ENCODE results near the gene OR4C15.

Gene OR4C15

DNA sequence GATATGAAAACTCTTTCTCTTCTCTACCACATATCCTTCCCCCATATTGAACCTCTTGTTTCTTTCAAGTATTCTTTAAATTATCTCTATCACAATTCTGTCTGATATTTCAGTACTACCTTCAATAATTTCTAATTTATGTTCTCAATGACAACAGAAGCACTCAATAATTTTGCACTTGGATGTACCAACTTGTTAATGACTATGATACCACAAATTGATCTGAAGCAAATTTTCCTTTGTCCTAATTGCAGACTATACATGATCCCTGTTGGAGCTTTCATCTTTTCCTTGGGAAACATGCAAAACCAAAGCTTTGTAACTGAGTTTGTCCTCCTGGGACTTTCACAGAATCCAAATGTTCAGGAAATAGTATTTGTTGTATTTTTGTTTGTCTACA is at the start of gene OR4C15:
TSS of gene OR4C15 (plus strand) at position 301 of the 400 bp plus-strand sequence. CDS start at position 301, 0 bp downstream.
- DNase-seq (ENCODE audit: low read depth) = no peak

DNA sequence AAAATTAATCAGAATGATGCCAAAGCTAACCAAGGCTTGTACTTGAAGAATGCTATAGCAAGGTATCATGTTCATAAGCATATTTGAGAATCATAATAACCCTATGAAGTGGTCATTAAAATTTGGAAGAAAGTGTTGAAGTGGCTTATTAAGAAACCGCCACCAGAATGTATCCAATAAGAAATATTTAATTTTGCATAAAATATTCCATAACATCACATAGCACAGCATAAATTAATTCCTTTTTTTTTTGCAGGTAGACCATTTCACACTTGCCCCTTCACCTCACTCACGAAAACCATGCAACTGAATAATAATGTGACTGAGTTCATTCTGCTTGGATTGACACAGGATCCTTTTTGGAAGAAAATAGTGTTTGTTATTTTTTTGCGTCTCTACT is 17.6 kb downstream of the OR4C15 start, which contains the start of gene OR4C16:
TSS of gene OR4C16 (plus strand) at position 301 of the 400 bp plus-strand sequence. CDS start at position 301, 0 bp downstream.
- DNase-seq (ENCODE audit: low read depth) = no peak

DNA sequence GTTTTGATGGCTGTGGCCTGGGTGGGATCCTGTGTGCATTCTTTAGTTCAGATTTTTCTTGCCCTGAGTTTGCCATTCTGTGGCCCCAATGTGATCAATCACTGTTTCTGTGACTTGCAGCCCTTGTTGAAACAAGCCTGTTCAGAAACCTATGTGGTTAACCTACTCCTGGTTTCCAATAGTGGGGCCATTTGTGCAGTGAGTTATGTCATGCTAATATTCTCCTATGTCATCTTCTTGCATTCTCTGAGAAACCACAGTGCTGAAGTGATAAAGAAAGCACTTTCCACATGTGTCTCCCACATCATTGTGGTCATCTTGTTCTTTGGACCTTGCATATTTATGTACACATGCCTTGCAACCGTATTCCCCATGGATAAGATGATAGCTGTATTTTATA is 18.3 kb downstream of the OR4C15 start:
- DNase-seq (ENCODE audit: low read depth) = no peak
